Keratinocyte (primary cell): Measurements from ENCODE around the gene TAX1BP3. TPM values are rescaled to one million over a fixed set of nuclear protein-coding genes. Genes with fewer than 3 reads are reported as not detected.
"Not testable (repeated sequence)": the region's sequence is repeated elsewhere in the genome, so short reads cannot be mapped to it uniquely, and the experiment has no call there.

Source experiments
- DNase-seq: peaks from one replicate; pipeline ENCODE4 v3.0.0-alpha.2; 2011; ENCODE audit warnings: low read depth, missing footprints, low spot score
- FAIRE-seq: peaks from 2 replicates; lab custom pipeline; 2011; peaks lifted over from hg19 to GRCh38; lab: Jason Lieb, UNC
- H2AFZ ChIP-seq: 2 replicates; pipeline ENCODE4 v1.6.0; 2012; ENCODE audit warnings: low read length, control low read depth, inconsistent platforms; ENCODE audit not compliant: control insufficient read depth
- H3K27ac ChIP-seq: 2 replicates; pipeline ENCODE4 v1.5.1; 2011; ENCODE audit warnings: low read length; ENCODE audit not compliant: control insufficient read depth, insufficient read depth
- H3K27me3 ChIP-seq: 3 replicates; pipeline ENCODE4 v1.6.0; 2011; ENCODE audit warnings: low read length; ENCODE audit not compliant: control insufficient read depth, insufficient read depth; ENCODE audit errors: extremely low read depth
- H3K36me3 ChIP-seq, 2 experiments: 2 replicates in 1 of 2; 3 replicates in 1 of 2; pipeline ENCODE4 v1.5.1; 2011; ENCODE audit warnings: low read length in 2 of 2, mild to moderate bottlenecking in 1 of 2; ENCODE audit not compliant: control insufficient read depth in 2 of 2, insufficient read depth in 2 of 2; ENCODE audit errors: extremely low read depth in 1 of 2
- H3K4me1 ChIP-seq: 3 replicates; pipeline ENCODE4 v1.5.1; 2011; ENCODE audit warnings: low read length; ENCODE audit not compliant: control insufficient read depth, insufficient read depth; ENCODE audit errors: extremely low read depth
- H3K4me2 ChIP-seq: 3 replicates; pipeline ENCODE4 v1.6.0; 2011; ENCODE audit warnings: low read depth, low read length; ENCODE audit not compliant: control insufficient read depth, insufficient read depth; ENCODE audit errors: extremely low read depth
- H3K4me3 ChIP-seq, 3 experiments: fragments of 200-600 bp in 1 of 3; sonication (generic) in 1 of 3; 2 replicates in 2 of 3; 3 replicates in 1 of 3; pipeline ENCODE4 v1.5.1; 2011 to 2016; ENCODE audit warnings: low read length in 3 of 3, mild to moderate bottlenecking in 3 of 3, control low read depth in 2 of 3, inconsistent platforms in 1 of 3, low read depth in 1 of 3, mixed read lengths in 1 of 3, mixed run types in 1 of 3, moderate library complexity in 1 of 3; ENCODE audit not compliant: control insufficient read depth in 2 of 3, insufficient read depth in 2 of 3; ENCODE audit errors: extremely low read depth in 1 of 3
- H3K79me2 ChIP-seq: 2 replicates; pipeline ENCODE4 v1.6.0; 2012; ENCODE audit warnings: low read length; ENCODE audit not compliant: control insufficient read depth, insufficient read depth
- H3K9ac ChIP-seq: 3 replicates; pipeline ENCODE4 v1.6.0; 2011; ENCODE audit warnings: low read length; ENCODE audit not compliant: control insufficient read depth, insufficient read depth; ENCODE audit errors: extremely low read depth
- H3K9me1 ChIP-seq: 3 replicates; pipeline ENCODE4 v1.6.0; 2011; ENCODE audit warnings: low read length; ENCODE audit not compliant: control insufficient read depth, insufficient read depth; ENCODE audit errors: extremely low read depth
- H3K9me3 ChIP-seq: 2 replicates; pipeline ENCODE4 v1.5.1; 2012; ENCODE audit warnings: low read depth, low read length; ENCODE audit not compliant: control insufficient read depth
- H4K20me1 ChIP-seq: 3 replicates; pipeline ENCODE4 v1.6.0; 2011; ENCODE audit warnings: low read length; ENCODE audit not compliant: control insufficient read depth, insufficient read depth; ENCODE audit errors: extremely low read depth
- CTCF ChIP-seq, 3 experiments: IDR thresholded peaks in 1 of 3; conservative IDR thresholded peaks in 1 of 3; optimal IDR thresholded peaks in 1 of 3; 2 replicates in 2 of 3; 3 replicates in 1 of 3; pipeline versions ENCODE3 to v1.5.1; 2011; ENCODE audit warnings: low read length in 3 of 3, mild to moderate bottlenecking in 3 of 3, moderate library complexity in 2 of 3, control low read depth in 1 of 3, inconsistent platforms in 1 of 3; ENCODE audit not compliant: insufficient read depth in 2 of 3; ENCODE audit errors: extremely low read depth in 1 of 3
- EZH2 ChIP-seq: IDR thresholded peaks from one replicate; pipeline ENCODE4 v1.6.1; 2012; ENCODE audit warnings: inconsistent platforms, mild to moderate bottlenecking, low read length, moderate library complexity
- dilution Hi-C: fragments of 300-500 bp; cut with MboI; formaldehyde crosslinking; loops from one replicate; pipeline ENCODE4 v1.7.0; 2020; ENCODE audit warnings: low sequenced_read_pairs; ENCODE audit not compliant: extremely low pct_ligation_motif_present
- polyA plus RNA-seq, 5 experiments: library from polyadenylated mRNA; depleted of rRNA in 3 of 5; stranded (reverse) in 3 of 5; stranded (forward) in 1 of 5; unstranded in 1 of 5; fragments of >200 nt; gene quantifications; 1 replicate in 1 of 5; 2 replicates in 3 of 5; 3 replicates in 1 of 5; pipeline versions ENCODE4 v1.2.1 to v1.2.3, GENCODE V29; 2011 to 2012; ENCODE audit warnings: missing spikeins in 2 of 5, low read depth in 1 of 5, low replicate concordance in 1 of 5

The TAX1BP3 gene
- polyA plus RNA-seq, 1 donor (not counting 4 experiments of a cell fraction or from before 2014, with no cell fraction given) = 126 TPM

DNA sequence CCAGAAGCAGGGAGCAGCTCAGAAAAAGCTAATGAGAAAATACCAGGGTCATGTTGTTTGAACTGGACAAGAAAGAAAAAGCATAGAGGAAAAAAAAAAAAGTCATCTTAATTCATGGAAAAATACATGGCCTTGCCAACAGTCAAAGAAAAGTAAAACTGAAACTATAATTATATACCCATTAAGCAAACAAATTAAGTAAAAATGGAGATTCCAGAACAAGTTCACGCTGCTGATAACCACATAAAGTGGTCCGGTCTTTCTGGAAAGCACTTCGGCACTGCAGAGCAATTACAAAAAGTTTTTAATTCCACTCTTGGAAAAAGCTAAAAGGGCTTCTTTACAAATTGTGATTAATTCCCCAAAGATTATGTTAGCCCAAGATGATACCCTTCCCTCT, 40.0 kb upstream of the TAX1BP3 start:
- H3K4me2 ChIP-seq = no peak overlapping the region
- FAIRE-seq (no peak), DNase-seq (no peak)
- H3K4me1 ChIP-seq = peaks cover 2% of the 10 kb centered on the region
- no peaks in the 10 kb centered on the region for H3K27me3 ChIP-seq
- H3K36me3 ChIP-seq = peaks cover 0 to 2% of the 10 kb centered on the region in 2 experiments
- no peak overlapping the region for H2AFZ ChIP-seq
- TF ChIP-seq CTCF (optimal IDR thresholded peaks at IDR 0.05 in 1 of 3, IDR thresholded peaks at IDR 0.05 in 1 of 3, conservative IDR thresholded peaks at IDR 0.05 in 1 of 3; ENCODE audit: extremely low read depth in 1 of 3, insufficient read depth in 2 of 3, low read length in 3 of 3) (no peak), EZH2 (no peak)
- no peak overlapping the region for H3K9ac ChIP-seq
- no peaks in the 10 kb centered on the region for H3K9me3 ChIP-seq
- H3K79me2 ChIP-seq = no peaks in the 10 kb centered on the region
- H3K9me1 ChIP-seq = no peaks in the 10 kb centered on the region
- no peaks in the 10 kb centered on the region for H4K20me1 ChIP-seq
- no peak overlapping the region for H3K4me3 ChIP-seq
- dilution Hi-C loops = no loop called here
- no peak overlapping the region for H3K27ac ChIP-seq

DNA sequence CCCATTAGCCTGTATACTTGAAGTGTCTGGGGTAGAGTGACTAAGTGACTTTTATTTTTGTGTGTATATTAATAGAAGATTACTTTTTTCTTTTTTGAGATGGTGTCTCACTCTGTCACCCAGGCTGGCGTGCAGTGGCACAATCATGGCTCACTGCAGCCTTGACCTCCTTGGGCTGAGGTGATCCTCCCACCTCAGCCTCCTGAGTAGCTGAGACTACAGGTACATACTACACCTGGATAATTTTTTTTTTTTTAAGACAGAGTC, 37.3 kb upstream of the TAX1BP3 start:
- H3K4me2 ChIP-seq, H3K9me3 ChIP-seq, H3K9ac ChIP-seq, DNase-seq, H3K9me1 ChIP-seq, H3K79me2 ChIP-seq, H3K4me1 ChIP-seq, H3K27ac ChIP-seq, H3K27me3 ChIP-seq, FAIRE-seq, dilution Hi-C loops, H4K20me1 ChIP-seq, H3K4me3 ChIP-seq, H3K36me3 ChIP-seq, H2AFZ ChIP-seq: not testable (repeated sequence)

DNA sequence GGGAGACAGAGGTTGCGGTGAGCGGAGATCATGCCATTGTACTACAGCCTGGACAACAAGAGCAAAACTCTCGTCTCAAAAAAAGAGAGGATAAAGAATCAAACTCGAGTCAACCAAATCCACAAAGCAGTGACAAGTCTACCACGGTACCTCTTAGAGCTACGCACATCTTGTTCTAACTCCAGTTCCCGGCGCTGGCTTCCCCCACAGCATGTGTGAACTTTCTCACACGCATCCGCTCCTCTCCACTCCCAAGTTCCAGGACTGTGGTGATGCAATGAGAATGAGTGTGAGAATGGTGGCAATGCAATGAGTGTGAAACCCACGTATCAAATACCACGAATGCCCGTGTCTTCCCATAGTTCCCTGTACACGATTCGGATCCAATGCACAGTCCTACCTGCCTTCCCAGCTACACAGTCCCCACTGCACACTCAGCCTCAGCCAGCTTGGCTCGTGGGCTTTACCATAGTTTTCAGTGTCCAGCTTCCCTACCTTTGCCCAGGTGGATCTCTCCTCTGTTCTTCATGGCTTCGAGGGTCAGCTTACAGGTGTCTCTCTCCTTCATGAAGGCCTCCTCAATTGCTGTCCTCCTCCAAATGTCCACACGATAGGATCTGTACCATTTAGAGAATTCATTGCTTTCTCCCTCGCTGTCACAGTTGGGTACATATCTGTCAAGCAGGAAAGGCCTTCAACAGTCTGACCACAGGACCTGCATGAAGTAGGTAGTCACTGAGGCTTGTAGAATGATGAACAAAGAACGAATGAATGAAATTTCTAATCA, 36.7 kb upstream of the TAX1BP3 start:
- no peaks in the 10 kb centered on the region for H4K20me1 ChIP-seq
- no peak for TF ChIP-seq CTCF (optimal IDR thresholded peaks at IDR 0.05 in 1 of 3, IDR thresholded peaks at IDR 0.05 in 1 of 3, conservative IDR thresholded peaks at IDR 0.05 in 1 of 3; ENCODE audit: extremely low read depth in 1 of 3, insufficient read depth in 2 of 3, low read length in 3 of 3)
- no peak for TF ChIP-seq EZH2
- H3K4me3 ChIP-seq = no peak overlapping the region
- H3K9ac ChIP-seq = no peak overlapping the region
- FAIRE-seq = no peak
- H3K4me2 ChIP-seq = no peak overlapping the region
- H3K36me3 ChIP-seq = no peaks in the 10 kb centered on the region
- no peak for DNase-seq
- H3K9me3 ChIP-seq = no peaks in the 10 kb centered on the region
- no peaks in the 10 kb centered on the region for H3K4me1 ChIP-seq
- no peaks in the 10 kb centered on the region for H3K79me2 ChIP-seq
- dilution Hi-C loops = no loop called here
- H3K9me1 ChIP-seq = no peaks in the 10 kb centered on the region
- H2AFZ ChIP-seq = no peak overlapping the region
- H3K27me3 ChIP-seq = no peaks in the 10 kb centered on the region
- no peak overlapping the region for H3K27ac ChIP-seq

- DNase-seq, H3K27ac ChIP-seq, dilution Hi-C loops, H3K9ac ChIP-seq, H3K79me2 ChIP-seq, H2AFZ ChIP-seq, H3K4me1 ChIP-seq, H3K9me1 ChIP-seq, H3K9me3 ChIP-seq, H4K20me1 ChIP-seq, H3K27me3 ChIP-seq, H3K36me3 ChIP-seq, H3K4me2 ChIP-seq, FAIRE-seq, H3K4me3 ChIP-seq: not testable (repeated sequence)
Measured at GRCh38 chr17:3702041-3702539, 33.7 kb upstream of the TAX1BP3 start.
